Fibroblast of lung (primary cell): ENCODE results near the gene NCKAP5. TPM values are rescaled to one million over a fixed set of nuclear protein-coding genes. Genes with fewer than 3 reads are reported as not detected.

Experiments used
- DNase-seq, 2 donors: peaks; one replicate each; pipeline versions ENCODE4 v3.0.0 to v3.0.0-alpha.2; 2010; ENCODE audit warnings: low read depth in 2 of 2
- H2AFZ ChIP-seq: 2 replicates; pipeline ENCODE4 v1.5.1; 2012; ENCODE audit warnings: low read length, control low read depth, inconsistent platforms
- H3K27ac ChIP-seq: 2 replicates; pipeline ENCODE4 v1.5.1; 2011; ENCODE audit warnings: low read length, control low read depth; ENCODE audit not compliant: insufficient read depth
- H3K27me3 ChIP-seq: 2 replicates; pipeline ENCODE4 v1.5.1; 2011; ENCODE audit warnings: mild to moderate bottlenecking, low read length; ENCODE audit not compliant: control insufficient read depth, insufficient read depth
- H3K36me3 ChIP-seq: 2 replicates; pipeline ENCODE4 v1.5.1; 2011; ENCODE audit warnings: low read length; ENCODE audit not compliant: control insufficient read depth, insufficient read depth
- H3K4me1 ChIP-seq: 2 replicates; pipeline ENCODE4 v1.5.1; 2011; ENCODE audit warnings: low read length; ENCODE audit not compliant: control insufficient read depth, insufficient read depth; ENCODE audit errors: extremely low read depth
- H3K4me2 ChIP-seq: 2 replicates; pipeline ENCODE4 v1.5.1; 2011; ENCODE audit warnings: low read length, control low read depth; ENCODE audit not compliant: insufficient read depth; ENCODE audit errors: extremely low read depth
- H3K4me3 ChIP-seq, 4 experiments: fragments of 200-600 bp in 1 of 4; sonication (generic) in 1 of 4; replicated peaks in 1 of 4; 2 replicates each; pipeline ENCODE4 v1.5.1; 2011 to 2016; ENCODE audit warnings: low read length in 4 of 4, low read depth in 3 of 4, mild to moderate bottlenecking in 3 of 4, control low read depth in 2 of 4, inconsistent platforms in 1 of 4, mixed read lengths in 1 of 4; ENCODE audit not compliant: insufficient read depth in 1 of 4; ENCODE audit errors: control extremely low read depth in 1 of 4
- H3K79me2 ChIP-seq: 2 replicates; pipeline ENCODE4 v1.5.1; 2012; ENCODE audit warnings: mild to moderate bottlenecking, low read length, inconsistent platforms; ENCODE audit not compliant: control insufficient read depth, insufficient read depth
- H3K9ac ChIP-seq: 2 replicates; pipeline ENCODE4 v1.5.1; 2011; ENCODE audit warnings: mild to moderate bottlenecking, low read length, control low read depth; ENCODE audit not compliant: insufficient read depth
- H3K9me3 ChIP-seq: 2 replicates; pipeline ENCODE4 v1.5.1; 2012; ENCODE audit warnings: low read depth, low read length; ENCODE audit not compliant: control insufficient read depth, insufficient read depth
- H4K20me1 ChIP-seq: 2 replicates; pipeline ENCODE4 v1.5.1; 2011; ENCODE audit warnings: low read length; ENCODE audit not compliant: control insufficient read depth, insufficient read depth; ENCODE audit errors: extremely low read depth
- CTCF ChIP-seq, 2 donors: IDR thresholded peaks in 1 of 2; conservative IDR thresholded peaks in 1 of 2; 1 replicate in 1 of 2; 2 replicates in 1 of 2; pipeline ENCODE4 v1.5.1; 2011 to 2012; ENCODE audit warnings: low read length in 2 of 2, control low read depth in 1 of 2, inconsistent platforms in 1 of 2, low read depth in 1 of 2, mild to moderate bottlenecking in 1 of 2
- EZH2 ChIP-seq: IDR thresholded peaks from 2 replicates; pipeline ENCODE4 v1.5.1; 2012; ENCODE audit warnings: low read length, control low read depth, mild to moderate bottlenecking; ENCODE audit errors: missing control alignments
- polyA plus RNA-seq, 2 donors: library from polyadenylated mRNA; depleted of rRNA in 1 of 2; stranded (reverse) in 1 of 2; unstranded in 1 of 2; fragments of >200 nt; gene quantifications; 2 replicates each; pipeline ENCODE4 v1.2.1, GENCODE V29; 2011 to 2012; ENCODE audit warnings: missing spikeins in 1 of 2
- total RNA-seq: library from RNA; depleted of rRNA; stranded (reverse); fragments of >200 nt; gene quantifications from 2 replicates; pipeline ENCODE4 v1.2.1, GENCODE V29; 2014

The NCKAP5 gene
- total and polyA plus RNA-seq, 2 donors (not counting 1 experiment from before 2014, with no cell fraction given): 2.6 to 6.2 TPM

DNA sequence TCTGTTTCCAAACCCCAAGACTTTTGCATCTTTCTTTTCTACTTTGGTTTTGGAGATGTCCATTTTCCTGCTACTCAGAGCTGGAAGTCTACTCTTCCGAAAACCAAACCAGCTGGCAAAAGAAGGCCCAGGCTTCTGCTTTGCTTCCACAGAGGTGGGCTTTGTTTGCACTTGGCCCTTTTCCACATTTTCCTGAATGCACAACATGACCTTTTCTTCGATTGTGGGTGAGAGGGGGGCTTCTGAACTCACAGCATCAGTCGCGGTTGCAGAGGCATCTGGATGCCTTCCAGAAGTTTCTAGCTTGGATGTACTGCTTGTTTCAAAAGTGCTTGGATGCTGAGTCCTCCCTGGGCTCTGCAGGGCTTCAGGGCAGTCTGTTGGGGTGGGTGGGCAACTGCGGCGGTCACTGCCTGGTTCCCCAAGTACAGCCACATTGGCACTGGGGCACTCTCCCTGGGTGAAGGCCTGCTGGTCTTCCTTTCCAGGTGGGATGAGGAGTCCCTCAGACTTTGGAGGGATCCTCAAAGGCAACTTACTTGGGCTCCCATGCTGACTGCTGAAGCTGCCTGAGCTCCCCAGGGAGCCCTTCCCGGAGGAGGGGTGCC is 786.0 kb downstream of the NCKAP5 start:
- TF ChIP-seq EZH2 (no peak), CTCF (conservative IDR thresholded peaks at IDR 0.05 in 1 of 2, IDR thresholded peaks at IDR 0.05 in 1 of 2; ENCODE audit: low read depth in 1 of 2, low read length in 2 of 2) (no peak)
- no peaks in the 10 kb centered on the region for H3K36me3 ChIP-seq

GRCh38 chr2:132780651-132781050 is 787.6 kb downstream of the NCKAP5 start:
- no peak for DNase-seq

More for the DNA sequence above, 786.0 kb downstream of the NCKAP5 start:
- Histone ChIP-seq H3K4me3 (no peak overlapping the region), H3K9me3 (no peaks in the 10 kb centered on the region), H3K4me2 (no peak overlapping the region), H3K27ac (no peak overlapping the region), H3K79me2 (no peaks in the 10 kb centered on the region), H3K4me1 (no peaks in the 10 kb centered on the region), H3K27me3 (no peaks in the 10 kb centered on the region), H3K9ac (no peak overlapping the region), H4K20me1 (no peaks in the 10 kb centered on the region), H2AFZ (no peak overlapping the region)
- no peak for DNase-seq

DNA sequence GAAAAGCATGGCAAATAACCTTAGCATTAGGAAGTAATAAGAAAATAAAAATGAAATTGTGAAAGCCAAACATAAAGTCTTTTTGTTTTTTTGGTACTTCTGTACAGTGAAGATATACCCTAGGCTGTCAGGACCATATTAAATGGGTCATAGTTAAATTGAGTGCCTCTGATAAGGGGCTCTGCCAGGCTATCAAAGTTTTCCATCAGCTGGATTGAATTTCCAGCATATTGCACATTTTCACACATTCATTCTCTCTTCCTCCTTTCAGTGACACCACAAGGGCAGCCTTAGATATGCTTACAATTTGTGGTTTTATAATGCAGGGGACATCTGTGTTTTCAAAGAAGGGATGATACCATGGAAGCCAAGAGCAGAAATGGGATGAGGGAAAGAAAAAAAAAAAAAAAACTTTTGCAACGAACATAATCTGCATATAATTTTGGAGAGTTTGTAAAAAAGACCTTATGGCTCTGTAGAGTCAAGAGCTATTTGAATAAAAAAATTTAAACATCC is 789.0 kb downstream of the NCKAP5 start:
- no peak for DNase-seq
- H2AFZ ChIP-seq: no peak overlapping the region
- no peak overlapping the region for H3K9ac ChIP-seq
- H3K36me3 ChIP-seq: no peaks in the 10 kb centered on the region
- no peak overlapping the region for H3K27ac ChIP-seq
- TF ChIP-seq CTCF (conservative IDR thresholded peaks at IDR 0.05 in 1 of 2, IDR thresholded peaks at IDR 0.05 in 1 of 2; ENCODE audit: low read depth in 1 of 2, low read length in 2 of 2) (no peak), EZH2 (no peak)
- H3K4me3 ChIP-seq: no peak overlapping the region
- H4K20me1 ChIP-seq: no peaks in the 10 kb centered on the region
- no peak overlapping the region for H3K4me2 ChIP-seq
- no peaks in the 10 kb centered on the region for H3K9me3 ChIP-seq
- no peaks in the 10 kb centered on the region for H3K27me3 ChIP-seq
- H3K4me1 ChIP-seq: no peaks in the 10 kb centered on the region
- H3K79me2 ChIP-seq: no peaks in the 10 kb centered on the region

More at GRCh38 chr2:132780651-132781050, 787.6 kb downstream of the NCKAP5 start:
- no peak overlapping the region for H3K4me3 ChIP-seq
- H4K20me1 ChIP-seq: no peaks in the 10 kb centered on the region
- TF ChIP-seq EZH2: no peak
- no peak for TF ChIP-seq CTCF (conservative IDR thresholded peaks at IDR 0.05 in 1 of 2, IDR thresholded peaks at IDR 0.05 in 1 of 2; ENCODE audit: low read depth in 1 of 2, low read length in 2 of 2)
- H3K4me2 ChIP-seq: no peak overlapping the region
- no peak overlapping the region for H3K9ac ChIP-seq
- no peaks in the 10 kb centered on the region for H3K4me1 ChIP-seq
- no peaks in the 10 kb centered on the region for H3K36me3 ChIP-seq
- H3K27me3 ChIP-seq: no peaks in the 10 kb centered on the region
- no peaks in the 10 kb centered on the region for H3K9me3 ChIP-seq
- no peak overlapping the region for H3K27ac ChIP-seq
- no peaks in the 10 kb centered on the region for H3K79me2 ChIP-seq
- H2AFZ ChIP-seq: no peak overlapping the region
